HepG2 (cell line): ENCODE results near the gene SLC7A6OS. TPM values are rescaled to one million over a fixed set of nuclear protein-coding genes. Genes with fewer than 3 reads are reported as not detected.
A peak's percentile ranks its signal among the peaks of the same experiment; 100 is the strongest.

Experiments used
- ARID5B ChIP-seq: IDR thresholded peaks from 2 replicates; pipeline ENCODE4 v1.4.0; 2020; ENCODE audit warnings: mild to moderate bottlenecking, missing genetic modification reagents
- ELF3 ChIP-seq: IDR thresholded peaks from 2 replicates; pipeline ENCODE4 v1.6.1; 2016; ENCODE audit warnings: missing genetic modification reagents, missing compliant biosample characterization
- HNRNPK ChIP-seq: fragments of 200-400 bp; formaldehyde crosslinking; IDR thresholded peaks from 2 replicates; pipeline ENCODE4 v1.6.1; 2018; ENCODE audit warnings: low read length, low read depth, moderate library complexity, mild to moderate bottlenecking; ENCODE audit not compliant: poor library complexity, severe bottlenecking
- IKZF1 ChIP-seq: fragments of 450-650 bp; IDR thresholded peaks from 2 replicates; pipeline ENCODE4 v1.7.1; 2016
- MXD1 ChIP-seq: sonication (generic); formaldehyde crosslinking; IDR thresholded peaks from 2 replicates; pipeline ENCODE4 v1.4.0; 2020; ENCODE audit warnings: mild to moderate bottlenecking, missing genetic modification reagents
- NONO ChIP-seq, 2 experiments: fragments of 450-650 bp in 1 of 2; sonication (generic) in 1 of 2; formaldehyde crosslinking in 1 of 2; IDR thresholded peaks in 1 of 2; conservative IDR thresholded peaks in 1 of 2; 2 replicates each; pipeline versions ENCODE4 v1.6.1 to v1.8.0; 2017 to 2022; ENCODE audit warnings: mild to moderate bottlenecking in 1 of 2, missing genetic modification reagents in 1 of 2, moderate library complexity in 1 of 2
- NR2F6 ChIP-seq, 2 experiments: IDR thresholded peaks; 2 replicates each; pipeline ENCODE4 v1.6.1; 2016; ENCODE audit warnings: antibody characterized with exemption in 1 of 2, mild to moderate bottlenecking in 1 of 2
- SMAD9 ChIP-seq: sonication (generic); formaldehyde crosslinking; IDR thresholded peaks from 2 replicates; pipeline ENCODE4 v1.5.1; 2020; ENCODE audit warnings: mild to moderate bottlenecking, missing genetic modification reagents
- ZNF235 ChIP-seq: sonication (generic); formaldehyde crosslinking; IDR thresholded peaks from 2 replicates; pipeline ENCODE4 v1.8.1; 2023; ENCODE audit warnings: mild to moderate bottlenecking, missing genetic modification reagents, borderline replicate concordance
- ZNF264 ChIP-seq: sonication (generic); formaldehyde crosslinking; IDR thresholded peaks from 2 replicates; pipeline ENCODE4 v1.4.0; 2020; ENCODE audit warnings: missing genetic modification reagents
- ZNF580 ChIP-seq: IDR thresholded peaks from 2 replicates; pipeline ENCODE4 v1.6.1; 2016; ENCODE audit warnings: low read depth, borderline replicate concordance
- ZNF614 ChIP-seq: IDR thresholded peaks from 2 replicates; pipeline ENCODE4 v1.6.1; 2018; ENCODE audit warnings: missing biosample characterization, missing genetic modification reagents, inconsistent platforms, borderline replicate concordance
- ZNF749 ChIP-seq: sonication (generic); formaldehyde crosslinking; IDR thresholded peaks from 2 replicates; pipeline ENCODE4 v1.8.0; 2022; ENCODE audit warnings: mild to moderate bottlenecking, missing genetic modification reagents, moderate library complexity, borderline replicate concordance
- polyA plus RNA-seq, 8 experiments: library from polyadenylated mRNA; depleted of rRNA in 3 of 8; stranded (reverse) in 7 of 8; unstranded in 1 of 8; fragments of >200 nt; fragmentation: Illumina TruSeq in 4 of 8; extraction: Trizol in 4 of 8; gene quantifications; 2 replicates each; pipeline versions ENCODE4 v1.2.1 to v1.2.3, GENCODE V29; 2011 to 2016; ENCODE audit warnings: low read depth in 4 of 8, missing spikeins in 1 of 8, mixed read lengths in 1 of 8; ENCODE audit not compliant: insufficient read depth in 1 of 8
- total RNA-seq, 5 experiments: library from RNA; depleted of rRNA; stranded (reverse); fragments of >200 nt; fragmentation: Illumina TruSeq; extraction: Trizol; gene quantifications; 2 replicates each; pipeline ENCODE4 v1.2.3, GENCODE V29; 2016; ENCODE audit warnings: low read depth in 1 of 5
- TF ChIP-seq, protein P1 (sequence below): sonication (generic); formaldehyde crosslinking; IDR thresholded peaks from 2 replicates; pipeline ENCODE4 v1.5.0; 2020; ENCODE audit warnings: mild to moderate bottlenecking, missing genetic modification reagents
- TF ChIP-seq, protein P2 (sequence below): sonication (generic); formaldehyde crosslinking; IDR thresholded peaks from 2 replicates; pipeline ENCODE4 v1.4.0; 2020; ENCODE audit warnings: missing genetic modification reagents
- TF ChIP-seq, protein P3 (sequence below): IDR thresholded peaks from 2 replicates; pipeline ENCODE4 v1.6.1; 2016

SLC7A6OS gene
- total and polyA plus RNA-seq, 2 of the 13 experiments (the other 11 are each of a cell fraction or from before 2014, with no cell fraction given): 11.2 to 21.5 TPM

GRCh38 chr16:68332411-68333121, 21.8 kb upstream of the SLC7A6OS start (continued):
- TF ChIP-seq MXD1 (CRISPR knock-in tag) (no peak), ZNF580 (peak; percentile 34; the same call in 1 of the 2 replicates), ELF3 (CRISPR knock-in tag) (peak; percentile 85), NONO (IDR thresholded peaks at IDR 0.05) (no peak), NONO (CRISPR knock-in tag; conservative IDR thresholded peaks at IDR 0.05) (no peak), ZNF614 (CRISPR knock-in tag) (peak; percentile 27; the same call in 1 of the 2 replicates), HNRNPK (no peak), SMAD9 (CRISPR knock-in tag) (no peak), ZNF235 (no peak), ZNF749 (CRISPR knock-in tag) (0 out of 2 replicates have a peak, but pooled peaks have one; percentile 31), ARID5B (CRISPR knock-in tag) (peak; percentile 42; the same call in 1 of the 2 replicates), IKZF1 (no peak), NR2F6 (IDR thresholded peaks at IDR 0.05) (peak; percentile 12; the same call in 1 of the 2 replicates), NR2F6 (CRISPR knock-in tag; IDR thresholded peaks at IDR 0.05) (no peak; the same call in 1 of the 2 replicates), ZNF264 (peak; percentile 70; the same call in 1 of the 2 replicates)
- TF ChIP-seq, protein P1, sequence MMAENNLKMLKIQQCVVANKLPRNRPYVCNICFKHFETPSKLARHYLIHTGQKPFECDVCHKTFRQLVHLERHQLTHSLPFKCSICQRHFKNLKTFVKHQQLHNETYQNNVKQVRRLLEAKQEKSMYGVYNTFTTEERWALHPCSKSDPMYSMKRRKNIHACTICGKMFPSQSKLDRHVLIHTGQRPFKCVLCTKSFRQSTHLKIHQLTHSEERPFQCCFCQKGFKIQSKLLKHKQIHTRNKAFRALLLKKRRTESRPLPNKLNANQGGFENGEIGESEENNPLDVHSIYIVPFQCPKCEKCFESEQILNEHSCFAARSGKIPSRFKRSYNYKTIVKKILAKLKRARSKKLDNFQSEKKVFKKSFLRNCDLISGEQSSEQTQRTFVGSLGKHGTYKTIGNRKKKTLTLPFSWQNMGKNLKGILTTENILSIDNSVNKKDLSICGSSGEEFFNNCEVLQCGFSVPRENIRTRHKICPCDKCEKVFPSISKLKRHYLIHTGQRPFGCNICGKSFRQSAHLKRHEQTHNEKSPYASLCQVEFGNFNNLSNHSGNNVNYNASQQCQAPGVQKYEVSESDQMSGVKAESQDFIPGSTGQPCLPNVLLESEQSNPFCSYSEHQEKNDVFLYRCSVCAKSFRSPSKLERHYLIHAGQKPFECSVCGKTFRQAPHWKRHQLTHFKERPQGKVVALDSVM (CRISPR knock-in tag): peak; percentile 96
- TF ChIP-seq, protein P2, sequence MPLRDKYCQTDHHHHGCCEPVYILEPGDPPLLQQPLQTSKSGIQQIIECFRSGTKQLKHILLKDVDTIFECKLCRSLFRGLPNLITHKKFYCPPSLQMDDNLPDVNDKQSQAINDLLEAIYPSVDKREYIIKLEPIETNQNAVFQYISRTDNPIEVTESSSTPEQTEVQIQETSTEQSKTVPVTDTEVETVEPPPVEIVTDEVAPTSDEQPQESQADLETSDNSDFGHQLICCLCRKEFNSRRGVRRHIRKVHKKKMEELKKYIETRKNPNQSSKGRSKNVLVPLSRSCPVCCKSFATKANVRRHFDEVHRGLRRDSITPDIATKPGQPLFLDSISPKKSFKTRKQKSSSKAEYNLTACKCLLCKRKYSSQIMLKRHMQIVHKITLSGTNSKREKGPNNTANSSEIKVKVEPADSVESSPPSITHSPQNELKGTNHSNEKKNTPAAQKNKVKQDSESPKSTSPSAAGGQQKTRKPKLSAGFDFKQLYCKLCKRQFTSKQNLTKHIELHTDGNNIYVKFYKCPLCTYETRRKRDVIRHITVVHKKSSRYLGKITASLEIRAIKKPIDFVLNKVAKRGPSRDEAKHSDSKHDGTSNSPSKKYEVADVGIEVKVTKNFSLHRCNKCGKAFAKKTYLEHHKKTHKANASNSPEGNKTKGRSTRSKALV (CRISPR knock-in tag): peak; percentile 52; the same call in 1 of the 2 replicates
- TF ChIP-seq, protein P3, sequence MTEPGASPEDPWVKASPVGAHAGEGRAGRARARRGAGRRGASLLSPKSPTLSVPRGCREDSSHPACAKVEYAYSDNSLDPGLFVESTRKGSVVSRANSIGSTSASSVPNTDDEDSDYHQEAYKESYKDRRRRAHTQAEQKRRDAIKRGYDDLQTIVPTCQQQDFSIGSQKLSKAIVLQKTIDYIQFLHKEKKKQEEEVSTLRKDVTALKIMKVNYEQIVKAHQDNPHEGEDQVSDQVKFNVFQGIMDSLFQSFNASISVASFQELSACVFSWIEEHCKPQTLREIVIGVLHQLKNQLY: 0 out of 2 replicates have a peak, but pooled peaks have one; percentile 32
